PFSK-1 (cell line): ENCODE data around the gene GAMT.

Source experiments
- POLR2AphosphoS5 ChIP-seq: IDR thresholded peaks from 2 replicates; pipeline ENCODE4 v1.6.1; 2012; ENCODE audit warnings: low read depth, mild to moderate bottlenecking, control low read depth, low read length, moderate library complexity
- TAF1 ChIP-seq: IDR thresholded peaks from 2 replicates; pipeline ENCODE4 v1.6.1; 2012; ENCODE audit warnings: low read length, control low read depth, borderline replicate concordance; ENCODE audit not compliant: insufficient read depth
- TF ChIP-seq, protein P1 (sequence below), 2 experiments: IDR thresholded peaks; 2 replicates each; pipeline versions ENCODE4 v1.6.1 to v1.8.0; 2011 to 2012; ENCODE audit warnings: low read depth in 2 of 2, low read length in 2 of 2, control low read depth in 1 of 2, inconsistent platforms in 1 of 2, mild to moderate bottlenecking in 1 of 2, moderate library complexity in 1 of 2; ENCODE audit not compliant: insufficient read depth in 1 of 2

DNA sequence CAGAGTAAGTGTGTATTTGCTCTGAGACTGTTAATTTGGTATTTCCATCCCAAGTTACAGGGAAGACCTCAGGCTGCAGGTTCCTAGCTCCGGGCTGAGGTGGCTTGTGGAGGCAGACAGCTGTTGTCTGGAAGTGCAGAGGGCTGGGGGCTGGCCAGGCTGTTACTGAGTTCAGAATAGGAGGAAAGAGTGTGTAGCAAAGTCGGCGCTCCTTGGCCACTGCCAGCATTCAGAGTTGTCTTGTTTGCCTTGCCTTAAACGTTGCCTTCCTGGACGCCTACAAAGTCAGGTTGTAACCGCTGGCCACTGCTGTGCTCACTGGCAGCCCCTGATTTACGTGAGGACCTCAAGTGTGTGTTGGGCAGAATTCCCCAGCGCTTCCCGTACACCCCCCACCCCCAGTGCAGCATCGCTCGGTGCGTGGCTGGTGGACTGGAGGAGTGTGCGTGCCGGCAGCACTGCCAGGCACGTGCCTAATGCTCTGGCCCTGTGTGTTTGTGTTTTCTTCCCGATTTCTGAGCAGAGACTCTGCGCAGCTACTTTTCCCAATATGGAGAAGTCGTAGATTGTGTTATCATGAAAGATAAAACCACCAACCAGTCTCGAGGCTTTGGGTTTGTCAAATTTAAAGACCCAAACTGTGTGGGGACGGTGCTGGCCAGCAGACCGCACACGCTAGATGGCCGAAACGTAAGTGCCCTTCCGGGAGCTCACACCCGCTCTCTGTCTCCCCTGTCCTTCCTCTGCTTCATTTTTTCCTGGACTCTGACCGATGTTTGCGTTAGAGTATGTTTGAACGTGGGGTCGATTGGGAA lies 16.5 kb upstream of the GAMT start:
- TF ChIP-seq, protein P1, sequence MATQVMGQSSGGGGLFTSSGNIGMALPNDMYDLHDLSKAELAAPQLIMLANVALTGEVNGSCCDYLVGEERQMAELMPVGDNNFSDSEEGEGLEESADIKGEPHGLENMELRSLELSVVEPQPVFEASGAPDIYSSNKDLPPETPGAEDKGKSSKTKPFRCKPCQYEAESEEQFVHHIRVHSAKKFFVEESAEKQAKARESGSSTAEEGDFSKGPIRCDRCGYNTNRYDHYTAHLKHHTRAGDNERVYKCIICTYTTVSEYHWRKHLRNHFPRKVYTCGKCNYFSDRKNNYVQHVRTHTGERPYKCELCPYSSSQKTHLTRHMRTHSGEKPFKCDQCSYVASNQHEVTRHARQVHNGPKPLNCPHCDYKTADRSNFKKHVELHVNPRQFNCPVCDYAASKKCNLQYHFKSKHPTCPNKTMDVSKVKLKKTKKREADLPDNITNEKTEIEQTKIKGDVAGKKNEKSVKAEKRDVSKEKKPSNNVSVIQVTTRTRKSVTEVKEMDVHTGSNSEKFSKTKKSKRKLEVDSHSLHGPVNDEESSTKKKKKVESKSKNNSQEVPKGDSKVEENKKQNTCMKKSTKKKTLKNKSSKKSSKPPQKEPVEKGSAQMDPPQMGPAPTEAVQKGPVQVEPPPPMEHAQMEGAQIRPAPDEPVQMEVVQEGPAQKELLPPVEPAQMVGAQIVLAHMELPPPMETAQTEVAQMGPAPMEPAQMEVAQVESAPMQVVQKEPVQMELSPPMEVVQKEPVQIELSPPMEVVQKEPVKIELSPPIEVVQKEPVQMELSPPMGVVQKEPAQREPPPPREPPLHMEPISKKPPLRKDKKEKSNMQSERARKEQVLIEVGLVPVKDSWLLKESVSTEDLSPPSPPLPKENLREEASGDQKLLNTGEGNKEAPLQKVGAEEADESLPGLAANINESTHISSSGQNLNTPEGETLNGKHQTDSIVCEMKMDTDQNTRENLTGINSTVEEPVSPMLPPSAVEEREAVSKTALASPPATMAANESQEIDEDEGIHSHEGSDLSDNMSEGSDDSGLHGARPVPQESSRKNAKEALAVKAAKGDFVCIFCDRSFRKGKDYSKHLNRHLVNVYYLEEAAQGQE (IDR thresholded peaks at IDR 0.05; ENCODE audit: insufficient read depth in 1 of 2, low read depth in 2 of 2, low read length in 2 of 2) = no peak
- TF ChIP-seq TAF1 = no peak
- TF ChIP-seq POLR2AphosphoS5 = no peak
